K562 (cell line): ENCODE data around the gene FOXO4. TPM values are rescaled to one million over a fixed set of nuclear protein-coding genes. Genes with fewer than 3 reads are reported as not detected.

Source experiments
- ATAC-seq: fragments of 200-7000 bp; cut with Tn5 transposase; 3 replicates; pipeline ENCODE4 v1.9.1; 2020; ENCODE audit warnings: moderate library complexity
- BruUV-seq: library from RNA; stranded (reverse); fragments of 400-500 nt; replicated peaks from 2 replicates; lab custom pipeline; 2021; lab: Mats Ljungman, UMichigan
- CTCF ChIA-PET: fragments of 300-600 bp; formaldehyde crosslinking; extraction: SDS; loops from one replicate; lab custom pipeline; 2021; ENCODE audit warnings: low intra/inter-chr PET ratio; lab: Yijun Ruan, JAX
- POLR2A ChIA-PET: fragments of 300-600, 350-650 bp; sonication (Branson Sonifier 250); formaldehyde crosslinking; extraction: SDS; loops from one replicate; lab custom pipeline; 2021; ENCODE audit warnings: antibody characterized with exemption, inconsistent platforms; lab: Yijun Ruan, JAX
- DNase-seq, 4 experiments: peaks; one replicate each; pipeline versions ENCODE4 v3.0.0 to v3.0.0-alpha.2; 2011 to 2018; ENCODE audit warnings: low spot score in 3 of 4, mixed read lengths in 3 of 4; ENCODE audit errors: extremely low read depth in 1 of 4
- FAIRE-seq: peaks from 2 replicates; lab custom pipeline; 2011; peaks lifted over from hg19 to GRCh38; lab: Jason Lieb, UNC
- H2AFZ ChIP-seq: 2 replicates; pipeline ENCODE4 v1.6.0; 2011; ENCODE audit warnings: low read depth, low read length, control low read depth, inconsistent platforms
- H3K27ac ChIP-seq: fragments of 200-600 bp; 3 replicates; pipeline ENCODE4 v1.8.0; 2011; ENCODE audit warnings: low read depth, mild to moderate bottlenecking, control low read depth, inconsistent platforms, low read length, moderate library complexity, mixed read lengths; ENCODE audit errors: extremely low read depth
- H3K27me3 ChIP-seq, 2 experiments: fragments of 300-600 bp in 1 of 2; 2 replicates in 1 of 2; 3 replicates in 1 of 2; pipeline versions ENCODE4 v1.6.0 to v1.8.0; 2011; ENCODE audit warnings: inconsistent platforms in 2 of 2, low read length in 2 of 2, mild to moderate bottlenecking in 1 of 2, mixed read lengths in 1 of 2, moderate library complexity in 1 of 2; ENCODE audit not compliant: control insufficient read depth in 2 of 2, insufficient read depth in 2 of 2
- H3K36me3 ChIP-seq: fragments of 300-600 bp; 3 replicates; pipeline ENCODE4 v1.8.0; 2011; ENCODE audit warnings: mild to moderate bottlenecking, low read length, inconsistent platforms; ENCODE audit not compliant: control insufficient read depth, insufficient read depth
- H3K4me1 ChIP-seq, 2 experiments: fragments of 200-600 bp in 1 of 2; replicated peaks in 1 of 2; 2 replicates in 1 of 2; 3 replicates in 1 of 2; pipeline versions ENCODE4 v1.5.1 to v1.8.0; 2011; ENCODE audit warnings: inconsistent platforms in 2 of 2, low read length in 2 of 2, mild to moderate bottlenecking in 1 of 2, mixed read lengths in 1 of 2, moderate library complexity in 1 of 2; ENCODE audit not compliant: control insufficient read depth in 2 of 2, insufficient read depth in 2 of 2
- H3K4me2 ChIP-seq: 2 replicates; pipeline ENCODE4 v1.6.1; 2011; ENCODE audit warnings: low read length, control low read depth, inconsistent platforms, mixed read lengths; ENCODE audit not compliant: insufficient read depth
- H3K4me3 ChIP-seq: fragments of 200-600 bp; sonication (generic), shearing (Covaris generic); 2 replicates; pipeline ENCODE4 v1.5.1; 2016; ENCODE audit warnings: control low read depth, inconsistent platforms
- H3K79me2 ChIP-seq: fragments of 200-600 bp; 3 replicates; pipeline ENCODE4 v1.8.0; 2011; ENCODE audit warnings: low read length, inconsistent platforms; ENCODE audit not compliant: control insufficient read depth, insufficient read depth
- H3K9ac ChIP-seq, 2 experiments: 2 replicates each; pipeline versions ENCODE4 v1.6.0 to v1.6.1; 2011; ENCODE audit warnings: low read depth in 2 of 2, low read length in 2 of 2, control low read depth in 1 of 2, inconsistent platforms in 1 of 2, mild to moderate bottlenecking in 1 of 2, mixed read lengths in 1 of 2; ENCODE audit not compliant: insufficient read depth in 1 of 2
- H3K9me1 ChIP-seq: one replicate; pipeline ENCODE4 v1.6.0; 2011; ENCODE audit warnings: inconsistent platforms, mild to moderate bottlenecking, low read length, moderate library complexity; ENCODE audit not compliant: control insufficient read depth, insufficient read depth
- H3K9me3 ChIP-seq: replicated peaks from 2 replicates; pipeline ENCODE4 v1.5.1; 2011; ENCODE audit warnings: low read depth, low read length, inconsistent platforms; ENCODE audit not compliant: control insufficient read depth, insufficient read depth
- H4K20me1 ChIP-seq: replicated peaks from 2 replicates; pipeline ENCODE4 v1.6.1; 2011; ENCODE audit warnings: low read length, inconsistent platforms, mixed read lengths; ENCODE audit not compliant: control insufficient read depth, insufficient read depth
- ATF7 ChIP-seq: fragments of 450-650 bp; IDR thresholded peaks from 2 replicates; pipeline ENCODE4 v1.7.1; 2014; ENCODE audit warnings: mild to moderate bottlenecking, moderate library complexity
- GATAD2A ChIP-seq: fragments of 450-650 bp; IDR thresholded peaks from 2 replicates; pipeline ENCODE4 v1.6.1; 2017
- PBX2 ChIP-seq, 2 experiments: IDR thresholded peaks in 1 of 2; conservative IDR thresholded peaks in 1 of 2; 2 replicates each; pipeline ENCODE4 v1.6.1; 2016; ENCODE audit warnings: low read depth in 2 of 2, mild to moderate bottlenecking in 1 of 2, missing compliant biosample characterization in 1 of 2, missing genetic modification characterization in 1 of 2, moderate library complexity in 1 of 2
- POLR3G ChIP-seq: IDR thresholded peaks from 2 replicates; pipeline ENCODE4 v1.6.1; 2011; ENCODE audit not compliant: insufficient read length, insufficient replicate concordance; ENCODE audit errors: extremely low read depth
- RBM34 ChIP-seq: fragments of 200-400 bp; formaldehyde crosslinking; IDR thresholded peaks from 2 replicates; pipeline ENCODE4 v1.6.1; 2018; ENCODE audit warnings: low read length, borderline replicate concordance; ENCODE audit not compliant: insufficient read depth
- SAFB2 ChIP-seq: fragments of 200-400 bp; formaldehyde crosslinking; IDR thresholded peaks from 2 replicates; pipeline ENCODE4 v1.6.1; 2018; ENCODE audit warnings: borderline replicate concordance, low read length, low read depth, moderate library complexity; ENCODE audit not compliant: severe bottlenecking
- ZFP1 ChIP-seq: fragments of 450-650 bp; formaldehyde crosslinking; IDR thresholded peaks from 2 replicates; pipeline ENCODE4 v1.4.0; 2020; ENCODE audit warnings: mild to moderate bottlenecking, mixed read lengths
- ZNF121 ChIP-seq: sonication (generic); formaldehyde crosslinking; conservative IDR thresholded peaks from 2 replicates; pipeline ENCODE4 v1.8.0; 2022; ENCODE audit warnings: missing genetic modification reagents
- WGBS: fragments of 100-300 bp; shearing (Covaris generic); methylation state at CpG from one replicate; pipeline ENCODE4 v1.1.6; 2016; ENCODE audit warnings: low coverage, mixed read lengths; ENCODE audit not compliant: insufficient coverage; ENCODE audit errors: missing lambda C conversion rate; 5-methylcytosine and 5-hydroxymethylcytosine counted together
- in situ Hi-C: fragments of 300-500 bp; cut with MboI; formaldehyde crosslinking; loops from 4 replicates; pipeline ENCODE4 v1.15.0; 2018; ENCODE audit warnings: inconsistent platforms, mixed read lengths
- intact Hi-C: fragments of 100-400 bp; cut with micrococcal nuclease; formaldehyde crosslinking; loops from 2 replicates; pipeline ENCODE4 v1.14.2; 2022
- polyA plus RNA-seq, 8 experiments: library from polyadenylated mRNA; depleted of rRNA in 4 of 8; stranded (reverse) in 5 of 8; unstranded in 3 of 8; fragments of >200 nt; fragmentation: Nextera tagmentation in 2 of 8; fragmentation: Illumina TruSeq in 1 of 8; extraction: Ambion mirVana in 2 of 8; extraction: Trizol in 1 of 8; gene quantifications; 2 replicates each; pipeline versions ENCODE4 v1.2.1 to v1.2.3, GENCODE V29; 2011 to 2014; ENCODE audit warnings: inconsistent platforms in 1 of 8, missing spikeins in 1 of 8
- total RNA-seq, 7 experiments: library from RNA; depleted of rRNA in 6 of 7; stranded (reverse); fragments of >200 nt in 6 of 7; fragmentation: Illumina TruSeq in 2 of 7; extraction: Trizol in 2 of 7; gene quantifications; 2 replicates each; pipeline versions ENCODE4 v1.2.1 to v1.2.3, GENCODE V29; 2011 to 2021; ENCODE audit warnings: low replicate concordance in 1 of 7

The FOXO4 gene
- total and polyA plus RNA-seq, 9 of the 15 experiments (the other 6 are each of a cell fraction or from before 2014, with no cell fraction given), result 0.13 to 26.6 (median 8.5) TPM

GRCh38 chrX:71098302-71098701 is 2.7 kb downstream of the FOXO4 start (continued):
- TF ChIP-seq PBX2 (CRISPR knock-in tag; IDR thresholded peaks at IDR 0.05; ENCODE audit: low read depth) (no peak), PBX2 (tag; conservative IDR thresholded peaks at IDR 0.05; ENCODE audit: low read depth) (0 out of 2 replicates have a peak, but pooled peaks have one; percentile 10)

- DNase-seq, result no peak
- ChIA-PET POLR2A (interaction anchor here (0.6 kb wide), 1 partner anchor 51 kb away, joined by 4 read pairs; no protein-coding TSS in a partner anchor), CTCF (interaction anchor here (0.6 kb wide), 2 partner anchors 28 to 295 kb away, joined by 3 read pairs; no protein-coding TSS in a partner anchor)
- no peaks in the 10 kb centered on the region for H3K9me3 ChIP-seq
- WGBS, result 26% methylated on average over 4 of the region's 5 CpGs
- in situ Hi-C loops, result loop anchor here (5.0 kb wide), 1 partner anchor 78 kb away; no protein-coding TSS in a partner anchor
- H3K4me3 ChIP-seq, result no peak overlapping the region
- no peak overlapping the region; the same call in 2 of the 3 replicates for H3K27ac ChIP-seq
- peaks cover 14% of the 10 kb centered on the region for H3K79me2 ChIP-seq
- TF ChIP-seq SAFB2, result no peak
- no peak for TF ChIP-seq ATF7
- TF ChIP-seq ZNF121 (CRISPR knock-in tag), result no peak
- TF ChIP-seq RBM34, result no peak
- TF ChIP-seq GATAD2A, result no peak
- TF ChIP-seq ZFP1 (CRISPR knock-in tag), result no peak
- no peak for TF ChIP-seq POLR3G
- TF ChIP-seq, all 486 proteins: peak for 0
- ATAC-seq (no peak), FAIRE-seq (no peak)
- intact Hi-C loops, result loop anchor here (1.0 kb wide), 3 partner anchors 30 to 99 kb away; no protein-coding TSS in a partner anchor
- BruUV-seq, result no TSS peak
- H2AFZ ChIP-seq, result no peak overlapping the region
- H3K4me1 ChIP-seq, result peaks cover 41 to 42% of the 10 kb centered on the region in 2 experiments
- no peaks in the 10 kb centered on the region for H3K27me3 ChIP-seq
- H3K9ac ChIP-seq, result peak overlapping the region in 1 of 2 experiments; percentile 15; a peak in 1 of 4 replicates
- no peaks in the 10 kb centered on the region for H4K20me1 ChIP-seq
- H3K36me3 ChIP-seq, result peaks cover 3% of the 10 kb centered on the region; the same call in 1 of the 3 replicates
- no peaks in the 10 kb centered on the region for H3K9me1 ChIP-seq
- H3K4me2 ChIP-seq, result no peak overlapping the region
Measured at GRCh38 chrX:71098951-71099506, 3.4 kb downstream of the FOXO4 start.
